GM12878 (cell line): Measurements from ENCODE around the gene RPS26. TPM values are rescaled to one million over a fixed set of nuclear protein-coding genes. Genes with fewer than 3 reads are reported as not detected.

Experiments used
- ATAC-seq: fragments of 200-7000 bp; cut with Tn5 transposase; 3 replicates; pipeline ENCODE4 v1.9.1; 2020; ENCODE audit warnings: mild to moderate bottlenecking, moderate library complexity
- BruUV-seq: library from RNA; stranded (reverse); fragments of 400-500 nt; replicated peaks from 2 replicates; lab custom pipeline; 2021; lab: Mats Ljungman, UMichigan
- CTCF ChIA-PET: fragments of 300-600 bp; sonication (Branson Sonifier 250); formaldehyde crosslinking; extraction: SDS; loops from one replicate; lab custom pipeline; 2021; ENCODE audit warnings: inconsistent platforms; lab: Yijun Ruan, JAX
- POLR2A ChIA-PET: fragments of 350-600 bp; formaldehyde crosslinking; extraction: SDS; loops from one replicate; lab custom pipeline; 2021; ENCODE audit warnings: inconsistent platforms; lab: Charles Lee
- RAD21 ChIA-PET: fragments of 300-600 bp; sonication (Branson Sonifier 250); formaldehyde crosslinking; loops from one replicate; lab custom pipeline; 2023; ENCODE audit warnings: antibody characterized with exemption; ENCODE audit not compliant: unreplicated experiment; lab: Charles Lee
- SMC1A ChIA-PET: fragments of 300-600 bp; sonication (Branson Sonifier 250); formaldehyde crosslinking; loops from one replicate; lab custom pipeline; 2023; ENCODE audit not compliant: unreplicated experiment, uncharacterized antibody; lab: Charles Lee
- DNase-seq: peaks from one replicate; pipeline ENCODE4 v3.0.0-alpha.2; 2011; ENCODE audit warnings: low read depth, low spot score
- FAIRE-seq: peaks from 3 replicates; lab custom pipeline; 2011; peaks lifted over from hg19 to GRCh38; lab: Jason Lieb, UNC
- H2AFZ ChIP-seq: 2 replicates; pipeline ENCODE4 v1.6.0; 2011; ENCODE audit warnings: low read depth, low read length, control low read depth; ENCODE audit not compliant: control insufficient read depth
- H3K27ac ChIP-seq: 2 replicates; pipeline ENCODE4 v1.5.1; 2011; ENCODE audit warnings: control low read depth; ENCODE audit not compliant: control insufficient read depth, insufficient read depth
- H3K27me3 ChIP-seq, 2 experiments: replicated peaks in 1 of 2; 2 replicates each; pipeline versions ENCODE4 v1.6.0 to v1.6.1; 2011; ENCODE audit warnings: low read length in 1 of 2; ENCODE audit not compliant: control insufficient read depth in 2 of 2, insufficient read depth in 2 of 2
- H3K36me3 ChIP-seq, 2 experiments: 2 replicates each; pipeline ENCODE4 v1.5.1; 2011; ENCODE audit warnings: low read length in 1 of 2; ENCODE audit not compliant: control insufficient read depth in 2 of 2, insufficient read depth in 2 of 2
- H3K4me1 ChIP-seq: 2 replicates; pipeline ENCODE4 v1.6.1; 2011; ENCODE audit warnings: mild to moderate bottlenecking, low read length, moderate library complexity, mixed read lengths; ENCODE audit not compliant: control insufficient read depth, insufficient read depth
- H3K4me2 ChIP-seq: 2 replicates; pipeline ENCODE4 v1.6.0; 2011; ENCODE audit warnings: control low read depth; ENCODE audit not compliant: control insufficient read depth, insufficient read depth
- H3K4me3 ChIP-seq: fragments of 200-600 bp; sonication (generic); 2 replicates; pipeline ENCODE4 v1.5.1; 2016
- H3K79me2 ChIP-seq: 2 replicates; pipeline ENCODE4 v1.6.0; 2011; ENCODE audit warnings: low read length; ENCODE audit not compliant: control insufficient read depth, insufficient read depth
- H3K9ac ChIP-seq: 2 replicates; pipeline ENCODE4 v1.8.0; 2011; ENCODE audit warnings: low read length, control low read depth, mixed read lengths; ENCODE audit not compliant: control insufficient read depth, insufficient read depth
- H3K9me3 ChIP-seq: replicated peaks from 3 replicates; pipeline ENCODE4 v1.5.1; 2011; ENCODE audit warnings: mild to moderate bottlenecking, low read length; ENCODE audit not compliant: control insufficient read depth, insufficient read depth
- H4K20me1 ChIP-seq: 2 replicates; pipeline ENCODE4 v1.6.0; 2011; ENCODE audit not compliant: control insufficient read depth, insufficient read depth
- BCLAF1 ChIP-seq: fragments of 450-650 bp; IDR thresholded peaks from 2 replicates; pipeline ENCODE4 v1.6.1; 2017; ENCODE audit warnings: antibody characterized with exemption, mild to moderate bottlenecking, moderate library complexity
- BMI1 ChIP-seq: fragments of 450-650 bp; IDR thresholded peaks from 2 replicates; pipeline ENCODE4 v1.6.1; 2016; ENCODE audit warnings: mild to moderate bottlenecking, moderate library complexity, borderline replicate concordance
- CEBPB ChIP-seq, 2 experiments: fragments of 150-350 bp in 1 of 2; IDR thresholded peaks; 2 replicates each; pipeline ENCODE4 v1.6.1; 2012 to 2014; ENCODE audit warnings: low read depth in 2 of 2, low read length in 2 of 2, borderline replicate concordance in 1 of 2, inconsistent platforms in 1 of 2
- GABPA ChIP-seq: IDR thresholded peaks from 2 replicates; pipeline ENCODE4 v1.6.1; 2014; ENCODE audit warnings: antibody characterized with exemption, low read depth, mild to moderate bottlenecking, inconsistent platforms
- HCFC1 ChIP-seq: fragments of 150-350 bp; IDR thresholded peaks from 2 replicates; pipeline ENCODE4 v1.6.1; 2014; ENCODE audit warnings: low read length
- LARP7 ChIP-seq: fragments of 450-650 bp; IDR thresholded peaks from 2 replicates; pipeline ENCODE4 v1.6.1; 2017; ENCODE audit warnings: mild to moderate bottlenecking
- MEF2B ChIP-seq: fragments of 450-650 bp; IDR thresholded peaks from 2 replicates; pipeline ENCODE4 v1.6.1; 2018; ENCODE audit warnings: mild to moderate bottlenecking, moderate library complexity; ENCODE audit not compliant: partially characterized antibody, poor library complexity, severe bottlenecking
- RAD21 ChIP-seq: IDR thresholded peaks from 2 replicates; pipeline ENCODE4 v1.6.1; 2011; ENCODE audit warnings: mild to moderate bottlenecking, low read depth, low read length, moderate library complexity; ENCODE audit not compliant: insufficient read depth
- RELB ChIP-seq: fragments of 450-650 bp; IDR thresholded peaks from 2 replicates; pipeline ENCODE4 v1.6.1; 2017; ENCODE audit warnings: low read depth, mild to moderate bottlenecking, moderate library complexity
- SKIL ChIP-seq: fragments of 450-650 bp; IDR thresholded peaks from 2 replicates; pipeline ENCODE4 v1.6.1; 2017; ENCODE audit warnings: mild to moderate bottlenecking, low read depth, inconsistent platforms; ENCODE audit not compliant: poor library complexity, severe bottlenecking
- SMARCA5 ChIP-seq: fragments of 450-650 bp; IDR thresholded peaks from 2 replicates; pipeline ENCODE4 v1.6.1; 2017; ENCODE audit warnings: mild to moderate bottlenecking
- SREBF2 ChIP-seq: IDR thresholded peaks from 2 replicates; pipeline ENCODE4 v1.6.1; 2012; ENCODE audit warnings: mild to moderate bottlenecking, low read length
- STAT1 ChIP-seq: fragments of 450-650 bp; conservative IDR thresholded peaks from 2 replicates; pipeline ENCODE4 v1.6.1; 2014; ENCODE audit warnings: antibody characterized with exemption, mild to moderate bottlenecking
- TCF7 ChIP-seq: IDR thresholded peaks from 2 replicates; pipeline ENCODE4 v1.6.1; 2014; ENCODE audit warnings: antibody characterized with exemption, borderline replicate concordance
- ZNF274 ChIP-seq: IDR thresholded peaks from one replicate; pipeline ENCODE4 v1.8.0; 2011; ENCODE audit not compliant: insufficient read length, insufficient read depth
- ZNF622 ChIP-seq: fragments of 450-650 bp; IDR thresholded peaks from 2 replicates; pipeline ENCODE4 v1.6.1; 2017; ENCODE audit warnings: mild to moderate bottlenecking, inconsistent platforms
- WGBS: methylation state at CpG from one replicate; pipeline ENCODE4 v1.1.6; 2016; ENCODE audit warnings: low lambda C conversion rate; ENCODE audit not compliant: insufficient replicate concordance, insufficient coverage; ENCODE audit errors: missing lambda C conversion rate; 5-methylcytosine and 5-hydroxymethylcytosine counted together
- in situ Hi-C: fragments of 300-500 bp; cut with MboI; formaldehyde crosslinking; loops from 9 replicates; pipeline ENCODE4 v1.14.3; 2018; ENCODE audit warnings: mixed read lengths
- intact Hi-C: fragments of 100-400 bp; cut with micrococcal nuclease; formaldehyde crosslinking; loops from one replicate; pipeline ENCODE4 v1.14.2; 2022; ENCODE audit not compliant: unreplicated experiment
- polyA plus RNA-seq, 11 experiments: library from polyadenylated mRNA; depleted of rRNA in 4 of 11; unstranded in 6 of 11; stranded (reverse) in 5 of 11; fragments of >200 nt; fragmentation: Nextera tagmentation in 4 of 11; fragmentation: Illumina TruSeq in 1 of 11; extraction: Ambion mirVana in 4 of 11; extraction: Trizol in 1 of 11; gene quantifications; 1 replicate in 1 of 11; 2 replicates in 10 of 11; pipeline versions ENCODE4 v1.2.1 to v1.2.3, GENCODE V29; 2011 to 2016; ENCODE audit warnings: inconsistent platforms in 2 of 11, missing spikeins in 2 of 11, low read depth in 1 of 11
- total RNA-seq, 4 experiments: library from RNA; depleted of rRNA in 3 of 4; stranded (reverse); fragments of >200 nt in 3 of 4; fragmentation: Illumina TruSeq in 1 of 4; extraction: Trizol in 1 of 4; gene quantifications; 2 replicates each; pipeline versions ENCODE4 v1.2.1 to v1.2.3, GENCODE V29; 2013 to 2021

Gene RPS26
- total and polyA plus RNA-seq, 10 of the 15 experiments (the other 5 are each of a cell fraction or from before 2014, with no cell fraction given), result 75.5 to 3,147 (median 881) TPM

GRCh38 chr12:56017181-56017580 is 24.5 kb upstream of the RPS26 start (continued):
- TF ChIP-seq BCLAF1 (no peak), GABPA (no peak), SMARCA5 (no peak), BMI1 (no peak), SREBF2 (no peak), RAD21 (no peak), ZNF622 (no peak)

GRCh38 chr12:56018356-56018755 is 23.4 kb upstream of the RPS26 start:
- TF ChIP-seq STAT1 (no peak), SKIL (no peak), LARP7 (no peak), MEF2B (no peak), CEBPB (IDR thresholded peaks at IDR 0.05; ENCODE audit: borderline replicate concordance in 1 of 2, low read depth in 2 of 2, low read length in 2 of 2) (no peak), ZNF274 (no peak), HCFC1 (no peak), ZNF622 (no peak), RELB (no peak), TCF7 (no peak)
- intact Hi-C loops, result no loop called here
- H3K27ac ChIP-seq, result no peak overlapping the region
- no peak overlapping the region for H3K4me3 ChIP-seq
- FAIRE-seq (no peak), ATAC-seq (no peak), DNase-seq (no peak)
- SMC1A ChIA-PET, result no interaction called here
- no peaks in the 10 kb centered on the region for H3K9me3 ChIP-seq
- no peak overlapping the region for H2AFZ ChIP-seq
- no peak overlapping the region for H3K9ac ChIP-seq
- H3K27me3 ChIP-seq, result no peaks in the 10 kb centered on the region
- peaks cover 7% of the 10 kb centered on the region for H3K4me1 ChIP-seq
- no TSS peak for BruUV-seq
- RAD21 ChIA-PET, result no interaction called here
- H3K4me2 ChIP-seq, result no peak overlapping the region
- H3K36me3 ChIP-seq, result no peaks in the 10 kb centered on the region
- H4K20me1 ChIP-seq, result no peaks in the 10 kb centered on the region
- 100% methylated on average over 1 of the region's 1 CpG for WGBS
- POLR2A ChIA-PET, result no interaction called here
- CTCF ChIA-PET, result interaction anchor here (0.5 to 1.7 kb wide), 5 partner anchors 10 to 1424 kb away, joined by 3 to 5 read pairs (median 3); partner anchors contain the start of gene SUOX
- H3K79me2 ChIP-seq, result no peaks in the 10 kb centered on the region
- in situ Hi-C loops, result no loop called here
